ACHN (cell line): ENCODE data around the gene UBR4.

ENCODE experiments used
- DNase-seq: peaks from one replicate; pipeline ENCODE4 v3.0.0-alpha.2; 2015
- in situ Hi-C: cut with HindIII; loops from 2 replicates; pipeline ENCODE4 v1.10.0; 2017; ENCODE audit warnings: low sequenced_read_pairs, low pct_ligation_motif_present, low pct_unique_long_range_greater_than_20kb

Gene UBR4

DNA sequence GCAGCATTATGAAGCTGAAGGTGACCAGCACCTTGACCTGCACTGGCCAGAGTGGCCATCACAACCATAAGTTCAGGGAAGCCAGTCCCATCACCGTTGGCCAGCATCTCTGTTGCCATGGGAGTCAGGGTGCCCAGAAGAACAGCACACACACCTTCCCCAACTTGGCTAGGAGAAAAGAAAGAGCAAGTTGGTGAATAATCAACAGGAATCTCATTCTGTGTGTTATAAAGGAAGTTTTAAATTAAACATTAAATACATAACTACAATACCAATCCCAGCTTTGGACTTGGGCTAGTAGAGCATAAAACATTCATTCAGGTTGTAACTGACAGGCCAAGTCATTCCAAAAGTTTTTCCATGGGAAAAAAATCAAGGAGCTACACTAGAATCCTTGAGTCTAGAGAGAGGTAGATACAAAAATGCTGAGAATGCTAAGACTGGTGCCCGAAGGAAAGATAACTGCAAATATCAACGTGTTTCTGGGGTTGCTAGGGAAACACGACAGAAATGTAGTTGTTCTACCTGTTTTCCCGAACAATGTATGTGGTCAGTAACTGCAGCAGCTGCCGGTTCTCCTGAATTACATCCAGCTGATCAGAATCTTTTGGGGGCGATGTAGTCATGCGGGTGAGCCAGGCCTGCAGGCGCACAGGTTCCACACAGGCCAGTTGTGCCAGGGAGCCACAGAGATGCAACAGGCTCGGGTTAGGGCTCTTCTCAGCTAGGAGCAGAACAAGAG lies 45.6 kb downstream of the UBR4 start:
- in situ Hi-C loops = no loop called here
- DNase-seq = peak; percentile 7

DNA sequence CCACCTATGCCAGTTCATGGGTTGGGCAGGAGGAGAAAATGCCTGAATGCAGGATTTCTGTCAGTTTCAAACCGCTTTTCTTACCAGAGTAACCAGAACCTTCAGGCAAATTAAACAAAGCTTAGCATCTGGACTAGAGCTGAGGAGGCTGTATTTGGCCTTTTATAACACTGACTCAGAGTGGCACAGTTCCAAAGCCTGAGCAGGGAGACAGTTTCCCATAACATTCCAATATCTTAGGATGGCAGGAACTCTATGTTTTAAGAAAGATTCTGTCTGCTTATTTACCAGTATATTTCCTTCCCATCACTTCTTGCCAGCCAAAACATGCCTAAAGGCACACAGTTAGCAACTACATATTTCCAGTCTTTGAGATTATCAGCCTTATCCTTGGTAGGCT lies 46.8 kb downstream of the UBR4 start:
- in situ Hi-C loops = no loop called here
- DNase-seq = peak; percentile 9

DNA sequence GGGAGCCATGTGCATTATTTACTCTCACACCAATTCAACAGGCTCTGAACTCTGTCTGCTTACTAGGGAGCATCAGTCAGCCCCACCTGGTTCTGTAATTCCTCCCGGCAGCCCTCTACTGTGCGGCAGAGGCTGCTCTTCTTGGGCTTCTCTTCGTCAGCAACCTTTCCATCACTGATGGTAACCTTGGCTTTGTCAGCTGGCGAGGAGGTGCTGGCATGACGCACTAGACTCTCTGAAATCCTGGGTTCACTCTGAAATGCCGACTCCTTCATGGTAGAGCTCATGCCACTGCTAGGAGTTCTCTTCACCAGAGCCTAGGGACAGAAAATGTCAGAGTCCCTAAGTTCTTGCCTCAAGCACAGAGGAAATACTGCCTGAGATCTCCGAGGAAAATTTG lies 49.2 kb downstream of the UBR4 start:
- DNase-seq = no peak
- in situ Hi-C loops = no loop called here

DNA sequence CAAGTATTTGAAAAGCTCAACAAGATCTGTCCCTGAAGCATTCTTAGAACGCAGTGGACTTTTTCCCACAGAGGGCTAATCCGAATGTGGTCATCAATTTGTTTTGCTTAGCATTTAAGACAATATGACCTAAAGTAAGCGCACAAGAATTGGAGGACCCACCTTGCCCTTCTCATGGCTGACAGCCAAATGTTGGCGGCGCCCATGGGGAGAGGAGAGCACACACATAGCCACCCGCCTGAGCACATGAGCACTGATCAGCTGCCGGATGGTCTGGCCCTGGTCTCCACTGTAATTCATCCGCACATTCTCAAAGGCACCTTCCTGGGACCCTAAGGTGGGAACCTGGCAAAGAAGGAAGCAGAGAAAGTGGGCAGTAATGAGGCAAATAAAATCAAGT lies 52.4 kb downstream of the UBR4 start:
- no peak for DNase-seq
- in situ Hi-C loops = no loop called here

DNA sequence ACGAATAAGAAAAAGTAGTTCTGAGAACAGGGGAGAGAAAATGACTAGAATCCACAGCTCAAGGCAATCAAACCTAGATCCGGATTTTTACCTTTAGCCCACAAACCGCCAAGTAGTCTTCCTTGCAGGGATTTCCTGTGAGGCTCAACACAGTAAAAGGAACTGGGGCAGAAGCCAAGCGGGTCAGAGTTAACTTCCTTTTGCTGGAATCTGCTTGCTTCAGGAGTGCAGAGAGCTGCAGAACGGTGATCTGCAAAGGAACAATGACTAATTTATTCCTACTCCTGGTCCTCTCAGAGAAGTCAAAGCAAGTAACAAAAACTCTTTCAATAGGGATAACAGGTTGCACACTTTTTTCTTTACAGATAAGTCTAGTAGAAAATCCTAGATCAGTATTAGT lies 53.4 kb downstream of the UBR4 start:
- in situ Hi-C loops = no loop called here
- DNase-seq = no peak

DNA sequence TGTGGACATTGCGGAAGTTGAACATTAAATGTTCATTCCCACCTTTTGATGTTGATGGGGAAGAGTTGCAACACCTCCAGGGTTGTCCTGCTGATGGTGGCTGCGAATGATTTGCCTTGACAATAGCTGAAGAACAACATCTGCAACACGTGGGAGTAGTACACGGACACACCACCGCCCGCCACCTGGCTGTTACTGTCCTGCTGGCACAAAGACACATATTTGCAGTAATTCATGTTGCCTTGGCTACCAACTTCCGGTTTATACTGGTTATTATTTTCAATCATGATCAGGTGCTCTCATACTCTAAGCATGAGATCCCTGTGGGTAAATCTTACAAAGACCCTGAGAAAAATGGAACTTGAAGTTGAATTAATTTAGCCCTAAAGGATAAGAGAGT lies 55.2 kb downstream of the UBR4 start:
- DNase-seq = no peak
- in situ Hi-C loops = no loop called here

DNA sequence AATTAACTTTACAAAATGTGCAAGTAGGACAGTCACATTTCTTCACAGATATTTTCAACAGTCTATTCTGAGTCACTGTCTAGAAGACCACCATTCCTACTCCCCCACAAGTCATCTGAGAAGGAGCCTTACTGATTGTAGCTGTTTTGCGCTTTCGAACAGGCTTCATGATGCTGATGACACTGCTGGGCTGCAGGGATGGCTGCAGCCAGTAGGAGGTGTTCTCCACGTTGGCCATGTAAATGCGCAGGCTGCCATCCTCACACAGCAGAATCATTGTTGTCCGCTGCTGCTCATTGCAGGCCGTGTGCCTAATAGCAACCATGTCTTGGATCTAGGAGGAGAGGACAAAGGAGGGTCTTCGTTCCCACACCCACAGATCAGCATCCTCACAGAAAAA lies 56.9 kb downstream of the UBR4 start:
- DNase-seq = no peak
- in situ Hi-C loops = no loop called here

DNA sequence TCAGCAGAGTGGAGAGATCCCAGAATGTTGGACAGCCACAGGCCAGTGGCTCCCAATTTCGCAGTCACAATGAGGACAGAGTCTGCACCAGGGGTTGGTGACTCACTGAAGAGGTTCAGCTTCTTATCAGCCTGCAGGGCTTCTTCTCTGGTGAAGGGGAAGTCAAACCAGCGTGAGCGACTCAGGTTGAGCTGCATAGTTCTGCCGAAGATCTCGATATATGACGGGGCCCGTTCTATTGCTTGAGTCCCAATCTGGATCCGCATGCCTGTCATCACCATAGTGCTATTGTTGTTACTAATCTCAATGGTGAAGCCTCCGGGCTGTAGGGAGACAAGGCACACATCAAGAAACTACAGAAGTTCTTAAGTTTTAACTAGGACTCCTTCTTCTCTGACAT lies 58.5 kb downstream of the UBR4 start:
- DNase-seq = no peak
- in situ Hi-C loops = no loop called here

DNA sequence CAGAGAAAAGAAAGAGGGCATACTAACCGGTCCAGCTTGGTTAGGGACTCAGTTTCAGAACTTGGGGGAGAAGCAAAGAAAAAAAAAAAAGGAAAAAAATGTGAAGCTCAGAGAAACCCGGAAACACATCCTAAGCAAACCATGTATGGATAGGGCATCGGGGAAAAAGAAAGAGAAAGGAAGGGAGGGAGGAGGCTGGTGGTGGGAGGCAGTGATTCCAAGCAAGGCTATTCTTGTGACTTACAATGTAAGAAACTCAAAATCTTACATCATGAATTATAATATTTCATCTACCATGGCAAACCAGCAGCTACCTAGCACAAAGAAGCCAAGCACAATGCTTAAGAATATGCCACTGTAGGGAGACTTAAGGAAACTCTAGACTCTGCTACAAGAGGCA lies 60.3 kb downstream of the UBR4 start:
- DNase-seq = no peak
- in situ Hi-C loops = no loop called here

DNA sequence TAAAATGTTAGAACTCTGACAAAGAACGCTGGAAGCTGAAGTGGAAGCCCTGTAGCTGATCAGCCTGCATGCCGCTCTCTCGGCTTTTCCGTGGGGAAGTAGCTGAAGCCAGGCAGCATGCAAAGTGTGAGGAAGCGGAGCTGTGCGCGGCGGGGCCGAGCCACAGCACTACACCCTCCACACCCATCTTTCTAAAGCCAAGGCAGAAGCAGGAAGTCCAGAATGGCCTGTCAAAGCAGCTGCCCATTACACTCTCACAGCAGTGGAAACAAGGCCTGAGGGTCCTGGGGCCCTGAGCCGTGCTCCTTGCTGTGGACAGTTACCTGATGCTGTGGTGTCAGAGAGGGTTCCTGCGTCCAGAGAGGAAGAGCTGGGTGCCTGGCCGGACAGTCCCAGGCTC lies 69.6 kb downstream of the UBR4 start:
- DNase-seq = no peak
- in situ Hi-C loops = no loop called here

DNA sequence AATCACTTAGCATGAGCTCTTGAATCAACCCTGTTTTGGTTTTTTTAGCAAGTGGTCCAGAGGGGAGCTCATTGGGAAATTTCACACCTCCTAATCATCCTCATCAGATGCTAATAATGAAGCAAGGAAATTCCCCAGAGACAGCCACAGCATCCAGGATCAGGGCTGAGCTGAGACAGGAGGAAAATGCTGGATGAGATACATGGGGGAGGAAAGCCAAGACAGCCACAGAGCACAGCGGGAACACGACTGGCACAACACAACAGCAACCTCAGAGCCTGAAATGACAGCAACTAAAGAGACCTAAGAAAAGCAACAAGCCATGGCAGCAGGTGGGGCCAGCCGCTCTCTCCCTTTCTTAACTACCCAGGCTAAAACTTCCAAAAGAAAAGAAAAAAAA lies 70.4 kb downstream of the UBR4 start:
- in situ Hi-C loops = no loop called here
- no peak for DNase-seq

DNA sequence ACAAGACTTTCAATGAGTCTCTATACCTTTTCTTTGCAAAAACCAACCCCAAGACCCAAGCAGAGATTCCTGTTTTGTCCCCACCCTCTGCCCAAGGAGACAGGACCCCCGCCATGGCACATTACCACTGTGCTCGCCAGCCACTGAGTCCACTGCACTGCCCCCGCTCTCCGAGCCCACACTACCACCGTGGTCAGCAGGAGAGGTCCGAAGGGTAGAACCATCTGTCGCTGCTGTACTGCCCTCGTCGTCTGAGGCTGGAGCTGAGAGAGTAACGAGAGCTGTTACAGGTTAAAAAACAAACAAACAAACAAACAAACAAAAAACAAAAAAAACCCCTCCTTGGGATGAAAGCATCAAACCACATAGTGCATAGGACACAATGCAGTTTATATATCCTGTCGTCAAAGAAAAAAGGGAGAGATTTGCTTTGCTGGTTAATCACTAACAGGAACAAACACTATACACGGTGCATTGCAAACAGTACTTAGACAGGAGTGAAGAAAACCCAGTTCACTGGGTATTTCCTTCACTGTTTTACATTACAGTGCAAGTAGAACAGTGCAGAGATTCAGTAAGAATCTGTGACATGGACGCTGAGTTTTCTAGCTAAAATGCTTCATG lies 71.0 kb downstream of the UBR4 start:
- no peak for DNase-seq
- in situ Hi-C loops = no loop called here

DNA sequence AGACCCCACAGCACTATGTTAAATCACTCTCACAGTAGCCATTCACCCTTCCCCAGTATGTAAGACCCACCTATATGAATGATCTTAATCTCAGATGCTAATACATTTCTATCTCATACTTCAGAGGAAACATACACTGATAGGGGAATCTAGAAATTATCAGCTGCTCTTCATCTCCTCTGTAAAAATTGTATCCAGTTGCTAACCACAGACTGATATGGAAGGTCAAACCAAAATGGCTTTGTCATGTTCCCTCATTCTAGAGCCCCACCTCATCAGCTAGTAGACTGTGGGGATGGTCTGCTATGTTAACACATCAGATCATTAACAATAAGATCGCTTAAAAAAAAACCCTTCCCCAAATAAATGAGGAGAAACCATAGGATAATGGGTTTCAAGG lies 71.7 kb downstream of the UBR4 start:
- in situ Hi-C loops = no loop called here
- DNase-seq = no peak

DNA sequence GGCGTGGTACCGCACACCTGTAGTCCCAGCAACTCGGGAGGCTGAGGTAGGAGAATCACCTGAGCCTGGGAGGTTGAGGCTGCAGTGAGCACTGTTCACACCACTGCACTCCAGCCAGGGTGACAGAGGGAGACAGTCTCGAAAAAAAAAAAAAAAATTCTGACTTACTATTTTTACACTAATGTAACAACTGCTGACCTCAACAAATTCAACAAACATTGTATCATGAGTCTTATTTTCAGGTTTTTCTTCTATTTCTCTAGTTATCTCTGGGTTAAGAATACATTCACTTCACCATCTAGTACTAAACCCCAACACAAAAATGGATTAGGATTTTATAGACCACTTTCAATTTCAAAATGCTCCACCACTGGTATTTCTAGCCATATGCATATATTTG lies 72.9 kb downstream of the UBR4 start:
- in situ Hi-C loops = no loop called here

DNA sequence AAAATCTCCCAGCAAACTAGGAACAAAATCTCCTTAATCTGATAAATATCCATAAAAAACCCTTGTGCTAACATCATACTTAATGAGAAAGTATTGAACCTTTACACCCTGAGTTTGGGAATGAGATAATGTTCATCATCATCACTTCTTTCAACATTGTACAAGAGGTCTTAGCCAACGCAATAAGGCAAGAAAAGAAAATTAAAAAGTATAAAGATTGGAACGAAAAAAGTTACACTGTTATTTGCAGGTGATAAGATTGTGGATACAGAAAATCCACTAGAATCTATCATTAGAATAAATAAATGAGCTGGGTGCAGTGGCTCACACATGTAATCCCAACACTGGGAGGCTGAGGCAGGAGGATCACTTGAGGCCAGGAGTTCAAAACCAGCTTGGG lies 76.7 kb downstream of the UBR4 start:
- in situ Hi-C loops = no loop called here
- no peak for DNase-seq

More for the DNA sequence above, 72.9 kb downstream of the UBR4 start:
- DNase-seq = no peak

DNA sequence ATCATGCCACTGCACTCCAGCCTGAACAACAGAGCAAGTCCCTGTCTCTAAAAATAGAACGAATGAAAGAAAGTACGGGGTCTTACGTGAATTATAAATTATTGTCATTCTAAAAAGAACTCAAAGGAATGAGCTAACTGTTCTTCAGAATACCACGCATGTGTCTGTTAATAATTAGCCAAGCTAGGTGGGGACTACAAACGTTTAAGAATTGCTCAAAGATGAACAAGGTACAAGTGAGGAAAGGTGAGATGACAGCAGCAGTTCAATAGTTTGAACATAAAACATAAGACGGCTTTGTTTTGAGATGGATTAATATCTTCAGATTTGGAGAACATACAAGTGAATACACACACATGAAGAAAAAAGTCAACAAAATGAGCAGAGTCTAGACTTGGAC lies 79.6 kb downstream of the UBR4 start:
- no peak for DNase-seq
- in situ Hi-C loops = no loop called here

DNA sequence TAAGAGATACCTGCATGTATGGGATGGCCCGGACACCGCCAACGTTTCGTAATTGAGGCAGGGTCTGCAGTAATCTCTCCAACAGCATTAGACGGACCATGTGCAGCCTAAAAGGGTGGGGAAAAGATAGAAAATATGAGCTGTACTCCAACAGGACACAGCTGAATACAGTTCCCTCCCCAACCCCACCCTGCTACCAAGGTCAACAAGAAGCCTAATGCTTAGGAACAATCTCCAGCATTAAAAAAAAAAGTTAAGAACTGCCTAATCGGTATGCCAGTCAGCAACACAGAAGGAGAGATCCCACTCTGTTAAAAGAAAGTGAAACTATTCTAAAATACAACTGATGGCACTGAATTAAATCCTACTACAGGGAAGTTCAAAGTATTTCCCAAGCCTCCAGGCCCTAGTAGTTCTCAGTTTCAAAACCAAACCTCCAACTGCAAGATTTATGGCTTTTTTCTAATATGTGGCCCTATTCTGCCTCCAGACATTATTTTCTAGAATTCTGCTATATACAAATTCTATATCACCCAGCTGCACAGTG lies 81.0 kb downstream of the UBR4 start:
- in situ Hi-C loops = no loop called here
- no peak for DNase-seq

DNA sequence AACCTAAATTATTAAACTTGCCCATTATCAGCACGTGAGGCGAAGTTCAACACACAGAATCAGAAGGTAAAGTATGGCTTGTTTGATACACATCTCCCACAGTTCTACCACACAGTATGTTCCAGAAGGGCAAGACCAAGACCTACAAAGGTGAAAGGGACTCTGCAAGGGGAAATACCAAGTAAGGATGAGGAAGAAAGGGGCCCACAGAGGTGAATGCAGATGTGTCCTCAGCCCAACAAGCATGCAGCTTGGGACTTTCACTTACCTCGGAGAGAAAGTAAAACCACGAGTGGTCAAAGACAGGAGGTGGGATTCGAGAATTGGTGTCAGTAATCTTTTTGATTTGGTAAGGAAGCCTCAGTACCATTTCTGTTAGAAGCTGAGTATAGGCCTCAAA lies 85.8 kb downstream of the UBR4 start:
- in situ Hi-C loops = no loop called here
- DNase-seq = no peak

DNA sequence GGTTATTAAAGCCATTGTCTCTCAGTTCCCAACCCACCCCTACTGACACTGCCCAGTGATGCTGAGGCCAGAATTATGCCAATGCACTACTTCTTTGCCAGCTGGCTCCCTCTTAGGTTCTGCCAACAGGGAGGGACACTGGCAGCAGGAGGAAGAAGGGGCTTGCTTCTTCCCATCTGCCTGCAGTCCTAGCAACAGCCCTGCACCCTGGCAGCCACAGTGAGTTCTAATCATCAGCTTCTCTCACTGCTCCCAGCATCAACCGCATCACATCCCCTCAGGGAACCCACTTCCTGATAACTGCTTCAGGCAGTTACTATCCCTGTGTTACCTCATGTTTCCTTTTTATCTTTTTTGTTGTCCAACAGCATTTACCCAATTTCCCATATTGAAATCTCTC lies 86.2 kb downstream of the UBR4 start:
- in situ Hi-C loops = no loop called here

DNA sequence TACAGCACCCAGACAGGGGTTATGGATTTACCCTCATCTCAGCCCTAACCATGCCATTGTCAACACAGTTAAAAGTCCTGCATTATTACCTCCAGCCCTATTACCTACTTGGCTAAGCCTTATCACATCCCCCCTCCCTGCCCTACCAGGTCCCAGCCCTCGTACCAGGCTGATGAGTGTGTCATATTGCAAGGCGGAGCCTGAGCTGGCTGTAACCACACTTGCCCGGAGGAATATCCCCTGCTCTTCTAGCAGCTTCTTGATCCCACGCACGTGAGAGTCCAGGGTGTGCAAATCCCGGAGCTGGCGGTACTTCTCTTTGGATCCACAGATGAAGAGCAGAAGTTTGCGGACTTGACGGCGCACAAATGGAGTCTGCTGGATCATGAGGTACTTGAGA lies 87.4 kb downstream of the UBR4 start:
- in situ Hi-C loops = no loop called here
- no peak for DNase-seq

More for the DNA sequence above, 86.2 kb downstream of the UBR4 start:
- DNase-seq = no peak
